Stimulated activated naive CD8-positive, alpha-beta T cell treated with anti-CD3 and anti-CD28 coated beads, Interleukin-15, Interleukin-2, amounts not matched to agents 100 U/mL and 50 U/mL, for 24 hours (primary cell): ENCODE measurements around the gene CAPS.

Source experiments
- ATAC-seq: fragments of 150-1000 bp; cut with Tn5 transposase; one replicate; pipeline ENCODE4 v1.10.0; 2021
- DNase-seq: peaks from one replicate; pipeline ENCODE4 v3.0.0; 2021

CAPS gene

GRCh38 chr19:5910638-5910907 lies 3.5 kb upstream of the CAPS start:
- ATAC-seq = no peak
- no peak for DNase-seq

- ATAC-seq (no peak), DNase-seq (no peak)
Observed at GRCh38 chr19:5911366-5911765, 2.7 kb upstream of the CAPS start.

GRCh38 chr19:5914358-5914774 lies 312 bp downstream of the CAPS start:
- no peak for DNase-seq

GRCh38 chr19:5914946-5915781 lies 1.1 kb downstream of the CAPS start:
- no peak for ATAC-seq

More at GRCh38 chr19:5914358-5914774, 312 bp downstream of the CAPS start:
- no peak for ATAC-seq

GRCh38 chr19:5915782-5916165 lies 1.7 kb downstream of the CAPS start:
- no peak for DNase-seq
- ATAC-seq = no peak

More at GRCh38 chr19:5914946-5915781, 1.1 kb downstream of the CAPS start:
- no peak for DNase-seq

- no peak for ATAC-seq
- DNase-seq = no peak
Observed at GRCh38 chr19:5916181-5916708, 2.2 kb downstream of the CAPS start.

- ATAC-seq (no peak), DNase-seq (no peak)
Observed at GRCh38 chr19:5917431-5918107, 3.5 kb downstream of the CAPS start.

- no peak for ATAC-seq
- DNase-seq = no peak
Observed at GRCh38 chr19:5918463-5919079, 4.5 kb downstream of the CAPS start.

GRCh38 chr19:5921516-5922160 lies 7.6 kb downstream of the CAPS start:
- no peak for DNase-seq
- no peak for ATAC-seq

GRCh38 chr19:5922161-5922545 lies 8.1 kb downstream of the CAPS start:
- DNase-seq (no peak), ATAC-seq (no peak)

- DNase-seq (no peak), ATAC-seq (no peak)
Observed at GRCh38 chr19:5923356-5923755, 9.3 kb downstream of the CAPS start.

- ATAC-seq (no peak), DNase-seq (no peak)
Observed at GRCh38 chr19:5925830-5926427, 11.9 kb downstream of the CAPS start.

- ATAC-seq (no peak), DNase-seq (no peak)
Observed at GRCh38 chr19:5926641-5927440, 12.8 kb downstream of the CAPS start.

GRCh38 chr19:5927441-5927821 lies 13.4 kb downstream of the CAPS start:
- ATAC-seq = peak; percentile 4
- no peak for DNase-seq

- ATAC-seq = no peak
- no peak for DNase-seq
Observed at GRCh38 chr19:5929179-5929578, 15.1 kb downstream of the CAPS start.

- ATAC-seq (peak; percentile 19), DNase-seq (no peak)
Observed at GRCh38 chr19:5929625-5930024, 15.6 kb downstream of the CAPS start.

- ATAC-seq = no peak
- no peak for DNase-seq
Observed at GRCh38 chr19:5931251-5931650, 17.2 kb downstream of the CAPS start.

GRCh38 chr19:5932146-5932545 lies 18.1 kb downstream of the CAPS start:
- no peak for DNase-seq
- ATAC-seq = no peak

GRCh38 chr19:5932609-5933262 lies 18.7 kb downstream of the CAPS start:
- DNase-seq = no peak
- no peak for ATAC-seq

GRCh38 chr19:5933391-5934068 lies 19.5 kb downstream of the CAPS start:
- ATAC-seq (no peak), DNase-seq (no peak)

GRCh38 chr19:5934069-5934401 lies 20.0 kb downstream of the CAPS start:
- ATAC-seq = no peak
- no peak for DNase-seq
